H1 (cell line): ENCODE results near the gene TAF4. TPM values are rescaled to one million over a fixed set of nuclear protein-coding genes. Genes with fewer than 3 reads are reported as not detected.
"Not testable (repeated sequence)": the region's sequence is repeated elsewhere in the genome, so short reads cannot be mapped to it uniquely, and the experiment has no call there.

Experiments
- CTCF ChIA-PET: fragments of 300-600 bp; sonication (Branson Sonifier 250); formaldehyde crosslinking; loops from one replicate; lab custom pipeline; 2021; ENCODE audit not compliant: partially characterized antibody; lab: Charles Lee
- POLR2A ChIA-PET: fragments of 300-600 bp; sonication (Branson Sonifier 250); formaldehyde crosslinking; loops from one replicate; lab custom pipeline; 2021; ENCODE audit warnings: inconsistent platforms; ENCODE audit not compliant: partially characterized antibody; lab: Charles Lee
- DNase-seq, 2 experiments: peaks; one replicate each; pipeline versions ENCODE4 v3.0.0 to v3.0.0-alpha.2; 2010 to 2022; ENCODE audit warnings: low spot score in 2 of 2, low read depth in 1 of 2, mixed read lengths in 1 of 2
- FAIRE-seq: peaks from 2 replicates; lab custom pipeline; 2011; peaks lifted over from hg19 to GRCh38; lab: Jason Lieb, UNC
- H2AFZ ChIP-seq: 2 replicates; pipeline ENCODE4 v1.8.1; 2012; ENCODE audit warnings: low read length, inconsistent platforms
- H2AK5ac ChIP-seq: 2 replicates; pipeline ENCODE4 v1.6.1; 2013; ENCODE audit warnings: low read depth, low read length
- H2BK120ac ChIP-seq: replicated peaks from 2 replicates; pipeline ENCODE3; 2013; ENCODE audit warnings: low read depth, low read length, inconsistent platforms
- H2BK12ac ChIP-seq: 2 replicates; pipeline ENCODE4 v1.6.1; 2013; ENCODE audit warnings: low read depth, low read length
- H2BK15ac ChIP-seq: 2 replicates; pipeline ENCODE4 v1.6.1; 2013; ENCODE audit warnings: low read length
- H2BK20ac ChIP-seq: 2 replicates; pipeline ENCODE4 v1.6.1; 2013; ENCODE audit warnings: low read length
- H2BK5ac ChIP-seq: 2 replicates; pipeline ENCODE4 v1.6.1; 2013; ENCODE audit warnings: low read depth, low read length
- H3K14ac ChIP-seq: 2 replicates; pipeline ENCODE4 v1.6.1; 2013; ENCODE audit warnings: inconsistent platforms; ENCODE audit not compliant: insufficient read length
- H3K18ac ChIP-seq: 2 replicates; pipeline ENCODE4 v1.6.1; 2013; ENCODE audit warnings: low read length; ENCODE audit errors: extremely low read depth
- H3K23ac ChIP-seq: 2 replicates; pipeline ENCODE4 v1.6.1; 2013; ENCODE audit warnings: inconsistent platforms; ENCODE audit not compliant: insufficient read length
- H3K23me2 ChIP-seq: 2 replicates; pipeline ENCODE4 v1.6.1; 2013; ENCODE audit warnings: low read depth, low read length
- H3K27ac ChIP-seq: 2 replicates; pipeline ENCODE4 v1.6.1; 2011; ENCODE audit warnings: low read depth, low read length, inconsistent platforms
- H3K27me3 ChIP-seq, 4 experiments: replicated peaks in 1 of 4; 1 replicate in 1 of 4; 2 replicates in 3 of 4; pipeline versions ENCODE4 v1.6.1 to v1.8.1; 2011 to 2013; ENCODE audit warnings: low read length in 3 of 4, mild to moderate bottlenecking in 3 of 4, inconsistent platforms in 2 of 4, mixed read lengths in 2 of 4, moderate library complexity in 1 of 4; ENCODE audit not compliant: control insufficient read depth in 3 of 4, insufficient read depth in 3 of 4; ENCODE audit errors: extremely low read depth in 1 of 4
- H3K36me3 ChIP-seq, 4 experiments: 2 replicates each; pipeline versions ENCODE4 v1.6.1 to v1.8.1; 2011 to 2013; ENCODE audit warnings: mild to moderate bottlenecking in 4 of 4, low read length in 3 of 4, moderate library complexity in 2 of 4, control low read depth in 1 of 4, inconsistent platforms in 1 of 4; ENCODE audit not compliant: insufficient read depth in 4 of 4, control insufficient read depth in 2 of 4
- H3K4ac ChIP-seq: replicated peaks from 2 replicates; pipeline ENCODE3; 2013; ENCODE audit warnings: low read length, low read depth, mixed read lengths, inconsistent platforms; ENCODE audit not compliant: insufficient read length
- H3K4me1 ChIP-seq, 4 experiments: replicated peaks in 1 of 4; 1 replicate in 1 of 4; 2 replicates in 3 of 4; pipeline versions ENCODE4 v1.6.1 to v1.8.1; 2011 to 2013; ENCODE audit warnings: low read length in 3 of 4, inconsistent platforms in 2 of 4, mixed read lengths in 1 of 4; ENCODE audit not compliant: insufficient read depth in 4 of 4, control insufficient read depth in 3 of 4
- H3K4me2 ChIP-seq, 2 experiments: 2 replicates each; pipeline versions ENCODE4 v1.6.1 to v1.8.1; 2011 to 2013; ENCODE audit warnings: low read depth in 2 of 2, low read length in 2 of 2, control low read depth in 1 of 2, inconsistent platforms in 1 of 2, mild to moderate bottlenecking in 1 of 2; ENCODE audit not compliant: insufficient read depth in 1 of 2
- H3K4me3 ChIP-seq, 4 experiments: fragments of 200-600, 300-600 bp in 1 of 4; sonication (generic), shearing (Covaris generic), sonication (Bioruptor Twin) in 1 of 4; 2 replicates each; pipeline versions ENCODE4 v1.5.1 to v1.8.1; 2011 to 2016; ENCODE audit warnings: low read length in 4 of 4, low read depth in 3 of 4, control low read depth in 2 of 4, inconsistent platforms in 2 of 4, mild to moderate bottlenecking in 2 of 4, mixed read lengths in 1 of 4, moderate library complexity in 1 of 4; ENCODE audit not compliant: insufficient read depth in 2 of 4; ENCODE audit errors: extremely low read depth in 1 of 4
- H3K56ac ChIP-seq: replicated peaks from 2 replicates; pipeline ENCODE3; 2013; ENCODE audit warnings: low read depth, mild to moderate bottlenecking, mixed read lengths, low read length, inconsistent platforms; ENCODE audit not compliant: insufficient read length
- H3K79me1 ChIP-seq: 2 replicates; pipeline ENCODE4 v1.6.1; 2013; ENCODE audit warnings: low read depth, low read length, control low read depth
- H3K79me2 ChIP-seq, 2 experiments: 2 replicates each; pipeline versions ENCODE4 v1.6.1 to v1.8.1; 2012 to 2013; ENCODE audit warnings: low read length in 2 of 2, mild to moderate bottlenecking in 2 of 2, inconsistent platforms in 1 of 2; ENCODE audit not compliant: insufficient read depth in 2 of 2, control insufficient read depth in 1 of 2
- H3K9ac ChIP-seq, 4 experiments: replicated peaks in 1 of 4; 1 replicate in 1 of 4; 2 replicates in 3 of 4; pipeline versions ENCODE4 v1.6.1 to v1.8.1; 2011 to 2013; ENCODE audit warnings: low read depth in 3 of 4, low read length in 3 of 4, control low read depth in 2 of 4, mild to moderate bottlenecking in 2 of 4, moderate library complexity in 2 of 4, inconsistent platforms in 1 of 4; ENCODE audit errors: extremely low read depth in 1 of 4
- H3K9me3 ChIP-seq, 2 experiments: 2 replicates each; pipeline versions ENCODE4 v1.6.1 to v1.8.1; 2012 to 2013; ENCODE audit warnings: mild to moderate bottlenecking in 2 of 2, moderate library complexity in 2 of 2, control low read depth in 1 of 2, inconsistent platforms in 1 of 2, low read depth in 1 of 2, low read length in 1 of 2, mixed read lengths in 1 of 2; ENCODE audit not compliant: insufficient read depth in 2 of 2
- H4K20me1 ChIP-seq, 2 experiments: replicated peaks in 1 of 2; 2 replicates each; pipeline versions ENCODE3 to v1.8.1; 2011 to 2013; ENCODE audit warnings: inconsistent platforms in 2 of 2, low read length in 2 of 2, mild to moderate bottlenecking in 1 of 2; ENCODE audit not compliant: insufficient read depth in 2 of 2, control insufficient read depth in 1 of 2
- H4K5ac ChIP-seq: 2 replicates; pipeline ENCODE4 v1.6.1; 2013; ENCODE audit warnings: low read length, low read depth, mixed read lengths, inconsistent platforms; ENCODE audit not compliant: insufficient read length
- H4K8ac ChIP-seq: 2 replicates; pipeline ENCODE4 v1.8.0; 2013; ENCODE audit warnings: mild to moderate bottlenecking, moderate library complexity, low read length, inconsistent platforms; ENCODE audit not compliant: insufficient read depth; ENCODE audit errors: extremely low read depth
- H4K91ac ChIP-seq: replicated peaks from 2 replicates; pipeline ENCODE3; 2013; ENCODE audit warnings: low read length, mixed read lengths, inconsistent platforms; ENCODE audit not compliant: insufficient read length
- WGBS, 2 experiments: shearing (Covaris generic) in 1 of 2; methylation state at CpG; one replicate each; pipeline versions ENCODE4 v1.1.6 to v1.1.7; 2013 to 2015; ENCODE audit warnings: low lambda C conversion rate in 2 of 2, mixed read lengths in 2 of 2, inconsistent platforms in 1 of 2, low coverage in 1 of 2, missing lambda C conversion rate in 1 of 2; ENCODE audit not compliant: insufficient replicate concordance in 2 of 2, insufficient coverage in 1 of 2, insufficient read length in 1 of 2; ENCODE audit errors: extremely low coverage in 1 of 2, missing lambda C conversion rate in 1 of 2; 5-methylcytosine and 5-hydroxymethylcytosine counted together
- polyA plus RNA-seq, 7 experiments: library from polyadenylated mRNA; depleted of rRNA in 3 of 7; stranded (reverse) in 5 of 7; unstranded in 2 of 7; fragments of >200 nt in 5 of 7; fragments of 200-250 nt in 2 of 7; gene quantifications; 1 replicate in 5 of 7; 2 replicates in 1 of 7; 4 replicates in 1 of 7; pipeline versions ENCODE4 v1.2.1 to v1.2.3, GENCODE V29; 2011 to 2013; ENCODE audit warnings: missing spikeins in 2 of 7, mixed read lengths in 2 of 7
- total RNA-seq: library from RNA; stranded (reverse); fragmentation: NEBNext Ultra II Directional; extraction: Animal tissue kit (Norgen Biotek cat#: 25700); gene quantifications from 2 replicates; pipeline ENCODE4 v1.2.1, GENCODE V29; 2021

Gene TAF4
- total and polyA plus RNA-seq, 2 of the 8 experiments (the other 6 are each of a cell fraction or from before 2014, with no cell fraction given), result 16.0 to 30.1 TPM

GRCh38 chr20:62055862-62056115 lies 9.9 kb downstream of the TAF4 start:
- H3K4ac ChIP-seq, H2BK15ac ChIP-seq, H2BK5ac ChIP-seq, H3K23ac ChIP-seq, H3K18ac ChIP-seq, DNase-seq, H2AK5ac ChIP-seq, H3K14ac ChIP-seq, H3K4me1 ChIP-seq, H3K9me3 ChIP-seq, FAIRE-seq, H3K4me2 ChIP-seq, H3K56ac ChIP-seq, H4K91ac ChIP-seq, H3K27ac ChIP-seq, H2AFZ ChIP-seq, H3K36me3 ChIP-seq, H4K8ac ChIP-seq, H4K5ac ChIP-seq, H3K23me2 ChIP-seq, H2BK120ac ChIP-seq, H3K9ac ChIP-seq, H3K27me3 ChIP-seq, H2BK12ac ChIP-seq, H3K4me3 ChIP-seq, H2BK20ac ChIP-seq: not testable (repeated sequence)
- Histone ChIP-seq H3K79me2 (peaks cover 35 to 87% of the 10 kb centered on the region in 2 experiments; a peak in 3 of 4 replicates), H4K20me1 (peaks cover 12 to 37% of the 10 kb centered on the region in 2 experiments), H3K79me1 (peaks cover 33% of the 10 kb centered on the region)
- ChIA-PET POLR2A (interaction anchor here (1.3 kb wide), 1 partner anchor 66 kb away, joined by 3 read pairs; the partner anchor contains the start of gene LSM14B), CTCF (interaction anchor here (0.6 to 1.6 kb wide), 2 partner anchors 9 to 80 kb away, joined by 4 to 5 read pairs; no protein-coding TSS in a partner anchor)
- WGBS, 2 experiments, result 76% methylated on average over 6 of the region's 6 CpGs; no CpG with 5 or more reads in 1 of the 2 experiments
